Endothelial cell of umbilical vein (primary cell): ENCODE results near the gene RECK. TPM values are rescaled to one million over a fixed set of nuclear protein-coding genes. Genes with fewer than 3 reads are reported as not detected.

Source experiments
- BruUV-seq: library from RNA; stranded (reverse); fragments of 400-500 nt; replicated peaks from 2 replicates; lab custom pipeline; 2021; lab: Mats Ljungman, UMichigan
- CTCF ChIA-PET: fragments of 300-600, 350-600 bp; sonication (Branson Sonifier 250); formaldehyde crosslinking; loops from one replicate; lab custom pipeline; 2021; ENCODE audit warnings: antibody characterized with exemption, inconsistent platforms; lab: Charles Lee
- POLR2A ChIA-PET: fragments of 300-600, 350-600 bp; sonication (Branson Sonifier 250); formaldehyde crosslinking; loops from one replicate; lab custom pipeline; 2021; ENCODE audit warnings: antibody characterized with exemption, inconsistent platforms; lab: Charles Lee
- DNase-seq: peaks from one replicate; pipeline ENCODE4 v3.0.0-alpha.2; 2011; ENCODE audit warnings: low read depth, low spot score
- FAIRE-seq: peaks from 2 replicates; lab custom pipeline; 2011; peaks lifted over from hg19 to GRCh38; lab: Jason Lieb, UNC
- H2AFZ ChIP-seq: 2 replicates; pipeline ENCODE4 v1.6.0; 2012; ENCODE audit warnings: low read depth, low read length, control low read depth, inconsistent platforms
- H3K27ac ChIP-seq: 2 replicates; pipeline ENCODE4 v1.5.1; 2011; ENCODE audit warnings: low read depth, mild to moderate bottlenecking, control low read depth, low read length, moderate library complexity; ENCODE audit not compliant: insufficient read depth
- H3K27me3 ChIP-seq, 2 experiments: 2 replicates each; pipeline versions ENCODE4 v1.6.0 to v1.6.1; 2011; ENCODE audit warnings: low read length in 2 of 2, mixed read lengths in 1 of 2; ENCODE audit not compliant: control insufficient read depth in 2 of 2, insufficient read depth in 2 of 2
- H3K36me3 ChIP-seq, 2 experiments: 2 replicates in 1 of 2; 3 replicates in 1 of 2; pipeline ENCODE4 v1.5.1; 2011; ENCODE audit warnings: low read length in 2 of 2, mild to moderate bottlenecking in 1 of 2, moderate library complexity in 1 of 2; ENCODE audit not compliant: control insufficient read depth in 2 of 2, insufficient read depth in 2 of 2; ENCODE audit errors: extremely low read depth in 1 of 2
- H3K4me1 ChIP-seq: 3 replicates; pipeline ENCODE4 v1.5.1; 2011; ENCODE audit warnings: mild to moderate bottlenecking, low read length; ENCODE audit not compliant: control insufficient read depth, insufficient read depth; ENCODE audit errors: extremely low read depth
- H3K4me2 ChIP-seq: 2 replicates; pipeline ENCODE4 v1.6.1; 2011; ENCODE audit warnings: low read length, control low read depth, mixed read lengths; ENCODE audit not compliant: insufficient read depth
- H3K4me3 ChIP-seq, 3 experiments: fragments of 200-600 bp in 1 of 3; sonication (generic), shearing (Covaris generic) in 1 of 3; replicated peaks in 1 of 3; 2 replicates each; pipeline ENCODE4 v1.5.1; 2011 to 2016; ENCODE audit warnings: control low read depth in 3 of 3, low read length in 3 of 3, mild to moderate bottlenecking in 2 of 3, inconsistent platforms in 1 of 3, low read depth in 1 of 3, moderate library complexity in 1 of 3; ENCODE audit not compliant: insufficient read depth in 1 of 3
- H3K79me2 ChIP-seq: 2 replicates; pipeline ENCODE4 v1.6.0; 2012; ENCODE audit warnings: low read length, inconsistent platforms; ENCODE audit not compliant: control insufficient read depth, insufficient read depth
- H3K9ac ChIP-seq: replicated peaks from 2 replicates; pipeline ENCODE3; 2011; ENCODE audit warnings: low read length, control low read depth; ENCODE audit not compliant: insufficient read depth; ENCODE audit errors: extremely low read depth
- H3K9me1 ChIP-seq: replicated peaks from 3 replicates; pipeline ENCODE4 v1.6.0; 2011; ENCODE audit warnings: mild to moderate bottlenecking, low read length; ENCODE audit not compliant: control insufficient read depth, insufficient read depth; ENCODE audit errors: extremely low read depth
- H3K9me3 ChIP-seq: replicated peaks from 2 replicates; pipeline ENCODE4 v1.5.1; 2012; ENCODE audit warnings: low read length, inconsistent platforms; ENCODE audit not compliant: control insufficient read depth, insufficient read depth
- H4K20me1 ChIP-seq: replicated peaks from 2 replicates; pipeline ENCODE3; 2011; ENCODE audit warnings: mild to moderate bottlenecking, low read length; ENCODE audit not compliant: control insufficient read depth, insufficient read depth; ENCODE audit errors: extremely low read depth
- EZH2 ChIP-seq: IDR thresholded peaks from 2 replicates; pipeline ENCODE4 v1.6.1; 2012; ENCODE audit warnings: borderline replicate concordance, low read depth, mild to moderate bottlenecking, moderate library complexity, low read length, inconsistent platforms; ENCODE audit not compliant: severe bottlenecking
- FOS ChIP-seq: IDR thresholded peaks from 2 replicates; pipeline ENCODE4 v1.6.1; 2011; ENCODE audit warnings: mild to moderate bottlenecking, low read length, moderate library complexity, borderline replicate concordance; ENCODE audit not compliant: insufficient read depth
- GATA2 ChIP-seq: IDR thresholded peaks from 2 replicates; pipeline ENCODE4 v1.7.0; 2011; ENCODE audit warnings: low read depth, mild to moderate bottlenecking, moderate library complexity, mixed read lengths, low read length; ENCODE audit not compliant: insufficient read length, insufficient read depth
- JUN ChIP-seq: IDR thresholded peaks from 2 replicates; pipeline ENCODE4 v1.6.1; 2011; ENCODE audit warnings: borderline replicate concordance, low read depth; ENCODE audit not compliant: insufficient read length, insufficient read depth
- MYC ChIP-seq: IDR thresholded peaks from one replicate; pipeline ENCODE4 v1.6.1; 2011; ENCODE audit warnings: mild to moderate bottlenecking, low read depth, low read length
- POLR2A ChIP-seq: IDR thresholded peaks from 2 replicates; pipeline ENCODE4 v1.6.1; 2012; ENCODE audit warnings: low read depth, mild to moderate bottlenecking, control low read depth, low read length
- POLR2AphosphoS5 ChIP-seq: IDR thresholded peaks from 2 replicates; pipeline ENCODE4 v1.6.1; 2012; ENCODE audit warnings: low read depth, mild to moderate bottlenecking, control low read depth, low read length, moderate library complexity; ENCODE audit not compliant: insufficient read depth
- dilution Hi-C: fragments of 300-500 bp; cut with MboI; formaldehyde crosslinking; loops from one replicate; pipeline ENCODE4 v1.15.0; 2019; ENCODE audit warnings: low sequenced_read_pairs; ENCODE audit not compliant: extremely low pct_ligation_motif_present
- intact Hi-C: fragments of 100-400 bp; cut with micrococcal nuclease; formaldehyde crosslinking; loops from one replicate; pipeline ENCODE4 v1.10.0; 2022
- polyA plus RNA-seq, 4 experiments: library from polyadenylated mRNA; depleted of rRNA in 3 of 4; stranded (reverse) in 3 of 4; unstranded in 1 of 4; fragments of >200 nt; gene quantifications; 2 replicates each; pipeline versions ENCODE4 v1.2.1 to v1.2.3, GENCODE V29; 2011 to 2012; ENCODE audit warnings: missing spikeins in 1 of 4
- total RNA-seq: library from RNA; stranded (reverse); gene quantifications from 2 replicates; pipeline ENCODE4 v1.2.3, GENCODE V29; 2021
- TF ChIP-seq, protein P1 (sequence below): IDR thresholded peaks from 2 replicates; pipeline ENCODE4 v1.6.1; 2011; ENCODE audit not compliant: insufficient read depth, insufficient read length
- TF ChIP-seq, protein P2 (sequence below), 2 donors: IDR thresholded peaks; 1 replicate in 1 of 2; 2 replicates in 1 of 2; pipeline ENCODE4 v1.5.1; 2011; ENCODE audit warnings: low read length in 2 of 2, mild to moderate bottlenecking in 2 of 2, moderate library complexity in 2 of 2, control low read depth in 1 of 2, inconsistent platforms in 1 of 2, low read depth in 1 of 2; ENCODE audit not compliant: insufficient read depth in 1 of 2; ENCODE audit errors: extremely low read depth in 1 of 2

The RECK gene
- total and polyA plus RNA-seq, 2 donors (not counting 3 experiments of a cell fraction or from before 2014, with no cell fraction given): 12.0 to 14.1 TPM

DNA sequence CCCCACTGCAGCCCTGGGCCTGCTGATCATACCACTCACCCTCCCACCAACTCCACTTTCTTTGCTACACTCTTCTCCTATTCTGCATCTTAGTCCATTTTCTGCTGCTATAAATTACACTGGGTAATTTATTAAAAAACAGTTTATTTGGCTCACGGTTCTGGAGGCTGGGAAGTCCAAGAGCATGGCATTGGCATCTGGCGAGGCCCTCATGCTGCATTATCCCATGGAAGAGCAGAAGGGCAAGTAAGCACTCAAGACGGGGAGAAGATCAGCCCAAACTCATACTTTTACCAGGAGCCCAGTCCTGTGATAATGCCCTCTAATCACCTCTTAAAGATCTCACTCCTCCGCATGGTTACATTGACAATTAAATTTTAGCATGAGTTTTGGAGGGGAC is 109.3 kb downstream of the RECK start:
- Histone ChIP-seq H3K9me3 (no peaks in the 10 kb centered on the region), H3K9me1 (no peaks in the 10 kb centered on the region), H2AFZ (no peak overlapping the region), H3K79me2 (no peaks in the 10 kb centered on the region), H3K9ac (no peak overlapping the region), H3K4me1 (peaks cover 20% of the 10 kb centered on the region), H3K4me2 (no peak overlapping the region), H3K27ac (no peak overlapping the region), H3K27me3 (no peaks in the 10 kb centered on the region), H3K4me3 (no peak overlapping the region), H3K36me3 (no peaks in the 10 kb centered on the region), H4K20me1 (no peaks in the 10 kb centered on the region)
- ChIA-PET POLR2A (no interaction called here), CTCF (no interaction called here)
- FAIRE-seq (no peak), DNase-seq (no peak)
- BruUV-seq: no TSS peak
- TF ChIP-seq, protein P1, sequence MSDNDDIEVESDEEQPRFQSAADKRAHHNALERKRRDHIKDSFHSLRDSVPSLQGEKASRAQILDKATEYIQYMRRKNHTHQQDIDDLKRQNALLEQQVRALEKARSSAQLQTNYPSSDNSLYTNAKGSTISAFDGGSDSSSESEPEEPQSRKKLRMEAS: no peak
- dilution Hi-C loops: no loop called here
- intact Hi-C loops: no loop called here

DNA sequence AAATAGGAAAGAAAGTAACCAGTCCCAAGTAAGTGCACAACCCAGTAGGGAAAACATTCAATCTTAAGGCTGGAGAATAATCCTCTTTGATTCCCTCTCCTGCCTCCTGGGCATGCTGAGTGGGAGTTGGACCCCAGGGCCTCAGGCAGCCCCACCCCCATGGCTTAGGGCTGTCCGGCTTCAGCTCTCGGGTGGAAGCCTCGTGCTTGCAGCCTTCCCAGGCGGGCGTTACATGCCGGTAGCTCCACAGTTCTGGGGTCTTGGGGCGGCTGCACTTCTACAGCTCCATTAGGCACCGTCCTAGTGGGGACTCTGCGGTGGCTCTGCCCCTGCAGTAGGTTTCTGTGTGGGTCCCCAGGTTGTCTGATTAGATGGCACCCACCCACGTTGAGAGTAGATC is 109.9 kb downstream of the RECK start:
- Histone ChIP-seq H3K9me1 (no peaks in the 10 kb centered on the region), H3K27ac (no peak overlapping the region), H3K36me3 (no peaks in the 10 kb centered on the region), H3K4me1 (peaks cover 27% of the 10 kb centered on the region), H3K9ac (no peak overlapping the region), H3K9me3 (no peaks in the 10 kb centered on the region), H3K4me2 (no peak overlapping the region), H4K20me1 (no peaks in the 10 kb centered on the region), H2AFZ (no peak overlapping the region), H3K4me3 (no peak overlapping the region), H3K27me3 (no peaks in the 10 kb centered on the region), H3K79me2 (no peaks in the 10 kb centered on the region)
- intact Hi-C loops (no loop called here), dilution Hi-C loops (no loop called here)
- ChIA-PET CTCF (interaction anchor here (0.9 to 3.5 kb wide), 3 partner anchors 10 to 44 kb away, joined by 4 to 54 read pairs (median 5); partner anchors contain the start of gene GLIPR2), POLR2A (no interaction called here)
- TF ChIP-seq POLR2AphosphoS5 (no peak), GATA2 (no peak), POLR2A (no peak), EZH2 (no peak), JUN (no peak), FOS (no peak), MYC (no peak)
- TF ChIP-seq, protein P1: no peak
- TF ChIP-seq, protein P2, sequence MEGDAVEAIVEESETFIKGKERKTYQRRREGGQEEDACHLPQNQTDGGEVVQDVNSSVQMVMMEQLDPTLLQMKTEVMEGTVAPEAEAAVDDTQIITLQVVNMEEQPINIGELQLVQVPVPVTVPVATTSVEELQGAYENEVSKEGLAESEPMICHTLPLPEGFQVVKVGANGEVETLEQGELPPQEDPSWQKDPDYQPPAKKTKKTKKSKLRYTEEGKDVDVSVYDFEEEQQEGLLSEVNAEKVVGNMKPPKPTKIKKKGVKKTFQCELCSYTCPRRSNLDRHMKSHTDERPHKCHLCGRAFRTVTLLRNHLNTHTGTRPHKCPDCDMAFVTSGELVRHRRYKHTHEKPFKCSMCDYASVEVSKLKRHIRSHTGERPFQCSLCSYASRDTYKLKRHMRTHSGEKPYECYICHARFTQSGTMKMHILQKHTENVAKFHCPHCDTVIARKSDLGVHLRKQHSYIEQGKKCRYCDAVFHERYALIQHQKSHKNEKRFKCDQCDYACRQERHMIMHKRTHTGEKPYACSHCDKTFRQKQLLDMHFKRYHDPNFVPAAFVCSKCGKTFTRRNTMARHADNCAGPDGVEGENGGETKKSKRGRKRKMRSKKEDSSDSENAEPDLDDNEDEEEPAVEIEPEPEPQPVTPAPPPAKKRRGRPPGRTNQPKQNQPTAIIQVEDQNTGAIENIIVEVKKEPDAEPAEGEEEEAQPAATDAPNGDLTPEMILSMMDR (IDR thresholded peaks at IDR 0.05; ENCODE audit: extremely low read depth in 1 of 2, insufficient read depth in 1 of 2, low read depth in 1 of 2, low read length in 2 of 2): no peak
- FAIRE-seq (no peak), DNase-seq (no peak)
- BruUV-seq: no TSS peak
